Caki2 (cell line): Measurements from ENCODE around the gene RPL18. TPM values are rescaled to one million over a fixed set of nuclear protein-coding genes. Genes with fewer than 3 reads are reported as not detected.
"Not testable (repeated sequence)": the region's sequence is repeated elsewhere in the genome, so short reads cannot be mapped to it uniquely, and the experiment has no call there.

Experiments
- DNase-seq: peaks from one replicate; pipeline ENCODE4 v3.0.0-alpha.2; 2015; ENCODE audit warnings: low read depth
- in situ Hi-C: cut with HindIII; loops from 2 replicates; pipeline ENCODE4 v1.10.0; 2016; ENCODE audit warnings: low sequenced_read_pairs, low pct_unique_long_range_greater_than_20kb, mixed read lengths
- total RNA-seq: library from RNA; depleted of rRNA; stranded (reverse); fragments of >200 nt; shearing (Covaris generic); gene quantifications from 2 replicates; pipeline ENCODE4 v1.2.3, GENCODE V29; 2014; ENCODE audit warnings: low replicate concordance; rRNA removed

The RPL18 gene
- 2,144 and 2,176 TPM in 2 replicates for total RNA-seq

DNA sequence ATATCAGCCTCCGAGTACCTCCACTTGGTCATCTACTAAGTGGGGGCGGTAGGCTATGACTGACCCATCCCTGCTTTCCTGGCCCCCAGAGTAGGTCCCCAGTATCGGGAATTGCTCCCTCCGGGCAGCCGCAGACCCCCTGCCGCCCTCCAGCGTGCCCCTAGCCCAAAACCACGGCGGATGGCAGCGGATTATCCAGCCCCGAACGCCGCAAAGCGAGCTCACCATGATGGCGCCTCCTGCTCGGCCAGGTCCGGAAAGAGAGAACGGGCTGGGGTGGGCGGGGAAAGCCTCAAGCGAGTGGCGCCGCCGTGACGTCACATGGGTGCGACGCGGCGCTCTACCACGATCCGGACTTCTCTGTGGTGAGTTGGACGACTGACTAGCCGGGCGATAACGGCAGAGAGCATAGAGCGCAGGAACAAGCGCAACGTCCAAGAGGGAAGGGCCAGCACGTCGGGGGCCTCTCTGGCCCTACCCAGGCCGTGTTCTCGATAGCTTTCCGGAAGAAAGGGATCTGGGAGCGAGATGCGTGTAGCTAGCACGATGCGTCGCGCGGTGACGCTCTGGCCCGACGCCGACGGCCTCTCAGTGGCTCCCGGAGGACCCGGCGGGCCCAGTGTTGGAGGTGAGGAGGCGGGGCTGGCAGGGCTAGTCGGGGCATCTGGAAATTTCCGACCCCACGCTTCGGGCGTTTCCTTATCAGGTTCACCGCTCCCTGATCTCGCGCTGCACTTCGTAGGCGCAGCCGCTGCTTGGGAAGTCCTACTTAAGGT lies at the start of gene RPL18, which contains the start of gene SPHK2:
Gene RPL18 (minus strand): TSS at position 263 of the 776 bp plus-strand sequence. CDS start 35 bp downstream, at position 228.
Gene SPHK2 (plus strand): TSS at position 591 of the 776 bp plus-strand sequence. CDS start 1,009 bp downstream, outside the sequence.
- in situ Hi-C loops = no loop called here

DNA sequence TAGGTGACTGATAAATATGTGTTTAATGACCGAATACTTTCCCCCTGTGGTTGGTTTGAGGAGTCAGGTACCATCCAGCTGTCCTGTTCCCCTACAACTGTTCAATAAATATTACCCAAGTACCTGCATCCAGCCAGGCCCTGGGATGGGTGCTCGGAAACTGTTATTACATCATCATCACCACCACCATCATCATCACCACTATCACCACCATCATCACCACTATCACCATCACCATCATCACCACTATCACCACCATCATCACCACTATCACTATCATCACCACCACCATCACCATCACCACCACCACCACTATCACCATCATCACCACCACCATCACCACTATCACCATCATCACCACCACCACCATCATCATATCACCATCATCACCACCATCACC lies 49.8 kb upstream of the RPL18 start:
- in situ Hi-C loops = no loop called here
- DNase-seq = no peak

More for the DNA sequence above, at the start of gene RPL18, which contains the start of gene SPHK2:
- DNase-seq = peak; percentile 100

DNA sequence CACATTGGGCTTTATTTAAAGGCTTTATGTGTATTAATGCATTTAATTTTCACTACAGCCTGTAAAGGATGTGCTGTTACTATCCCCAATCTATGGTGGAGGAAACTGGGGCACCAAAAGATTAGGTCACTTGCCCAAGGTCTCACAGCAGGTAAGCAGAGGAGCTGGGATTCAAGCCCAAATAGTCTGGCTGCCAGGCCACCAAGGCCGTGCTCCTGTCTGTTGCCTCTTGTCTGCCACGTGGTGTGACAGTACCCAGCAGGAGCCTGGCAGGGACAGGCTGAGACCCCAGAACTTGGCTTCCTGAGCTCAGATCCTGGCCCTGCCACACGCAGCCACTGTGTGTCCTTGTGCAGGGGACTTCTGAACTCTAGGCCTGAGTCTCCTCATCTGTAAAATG lies 49.4 kb upstream of the RPL18 start:
- in situ Hi-C loops = no loop called here
- no peak for DNase-seq

DNA sequence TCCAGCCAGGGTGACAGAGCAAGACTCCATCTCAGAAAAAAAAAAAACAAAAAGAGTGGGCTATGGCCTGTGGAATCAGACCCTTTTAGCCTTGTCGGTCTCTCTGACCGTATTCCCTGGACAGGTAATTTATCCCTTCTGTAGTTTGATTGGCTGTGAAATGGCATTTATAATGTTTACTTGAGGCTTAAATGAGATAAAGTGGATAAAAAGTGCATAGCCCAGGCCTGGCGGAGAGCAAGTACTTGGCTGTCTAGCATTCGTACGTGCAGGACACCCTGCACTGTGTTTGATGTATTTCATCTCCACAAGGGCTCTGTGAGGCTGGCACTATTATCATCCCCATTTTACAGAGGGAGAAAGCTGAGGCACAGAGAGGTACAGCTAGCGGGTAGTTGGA lies 46.8 kb upstream of the RPL18 start:
- DNase-seq = no peak
- in situ Hi-C loops = no loop called here

DNA sequence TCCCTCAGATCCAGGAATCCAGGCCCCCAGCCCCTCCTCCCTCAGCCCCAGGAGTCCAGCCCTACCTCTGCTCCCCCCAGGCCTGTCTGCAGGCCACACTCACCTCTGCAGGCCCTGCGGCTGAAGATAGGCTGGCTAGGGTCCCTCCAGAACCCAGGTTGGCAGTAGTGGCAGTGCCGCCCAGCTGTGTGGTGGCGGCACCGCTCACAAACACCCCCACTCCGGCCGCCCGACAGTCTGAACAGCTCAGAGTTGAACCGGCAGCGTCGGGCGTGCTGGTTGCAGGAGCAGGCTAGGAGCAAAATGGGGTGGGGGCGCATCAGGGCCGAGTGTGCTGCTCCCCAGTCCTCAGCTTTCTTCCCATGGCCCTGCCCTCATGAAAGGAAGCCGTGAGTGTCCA lies 45.5 kb upstream of the RPL18 start:
- in situ Hi-C loops = no loop called here
- DNase-seq = no peak

DNA sequence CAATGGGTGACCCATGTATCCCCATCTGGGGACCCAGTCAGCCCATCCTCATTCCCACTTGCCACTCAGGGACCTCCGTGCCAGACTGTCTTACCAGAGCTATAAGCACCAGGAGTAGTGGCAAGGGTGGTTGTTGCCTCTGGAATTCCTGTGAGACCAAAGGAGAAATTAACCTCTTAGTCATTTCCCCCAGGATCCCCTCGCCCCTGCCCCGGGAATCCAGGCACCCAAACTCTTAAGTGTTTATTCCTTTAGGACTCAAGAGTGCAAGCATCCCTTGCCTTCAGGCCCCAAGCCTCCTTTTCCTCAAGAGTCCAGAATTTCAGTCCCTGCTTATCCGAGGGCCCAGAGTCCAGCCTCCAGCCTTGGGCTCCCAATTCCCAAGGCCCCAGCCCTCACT lies 44.7 kb upstream of the RPL18 start:
- DNase-seq = no peak
- in situ Hi-C loops = no loop called here

DNA sequence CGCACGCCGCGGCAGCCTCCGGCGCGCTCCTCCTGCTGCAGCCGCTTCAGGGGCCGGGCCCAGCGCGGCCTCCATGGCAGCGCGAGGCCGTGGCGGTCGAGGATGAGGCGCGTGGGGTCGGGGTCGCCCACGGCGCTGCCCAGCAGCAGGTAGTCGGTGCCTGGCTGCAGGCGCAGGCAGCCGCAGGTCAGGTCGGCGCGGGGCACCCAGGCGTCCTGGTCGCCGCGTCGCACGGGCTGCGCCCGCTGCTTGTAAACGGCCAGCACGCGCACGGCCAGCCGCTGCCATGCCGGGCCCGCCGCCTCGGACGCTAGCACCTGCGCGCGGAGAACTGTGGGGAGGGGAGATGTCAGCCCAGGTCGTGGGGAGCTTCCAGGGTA lies 42.7 kb upstream of the RPL18 start:
- DNase-seq = no peak
- in situ Hi-C loops = no loop called here

DNA sequence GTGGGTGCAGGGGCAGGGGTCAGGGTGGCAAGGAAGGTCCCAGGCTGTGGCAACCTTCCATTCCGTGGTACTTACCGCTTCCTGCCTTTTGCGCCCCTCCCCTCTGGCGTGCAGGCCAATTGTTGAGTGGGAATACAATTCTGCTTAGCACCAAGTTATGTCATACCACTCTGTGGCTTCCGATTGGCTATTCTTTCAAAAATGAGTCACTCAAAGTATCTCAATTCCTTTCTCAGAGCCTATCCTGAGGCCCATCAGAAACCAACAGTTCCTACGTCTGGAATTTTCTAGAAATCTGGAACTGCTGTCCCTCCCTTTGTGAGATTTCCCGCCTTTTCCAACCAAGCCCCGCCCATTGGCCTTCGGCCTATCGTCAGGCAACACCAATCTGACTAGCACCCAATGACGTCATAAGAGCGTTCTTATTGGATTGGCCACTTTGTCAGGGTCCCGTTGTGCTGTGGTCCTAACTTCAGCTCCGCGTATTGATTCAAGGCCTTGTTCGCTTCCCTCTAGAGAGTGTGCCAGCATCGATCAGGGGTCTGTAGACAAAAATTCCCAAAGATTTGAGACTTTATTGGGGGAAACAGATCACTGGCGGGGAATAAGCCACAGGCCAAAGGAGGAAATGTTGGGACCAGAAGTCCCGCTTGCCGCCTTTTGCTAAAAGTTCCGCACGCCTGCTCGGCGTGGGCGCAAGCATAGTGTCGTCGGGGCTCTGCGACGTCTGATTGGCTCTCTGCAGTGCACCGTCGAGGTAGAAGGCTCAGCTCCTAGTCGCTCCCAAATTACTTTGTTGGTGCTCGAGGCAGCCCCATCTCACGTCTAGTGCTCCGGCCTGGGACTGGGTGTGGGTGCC lies 42.1 kb upstream of the RPL18 start:
- DNase-seq = peak; percentile 95
- in situ Hi-C loops = no loop called here

DNA sequence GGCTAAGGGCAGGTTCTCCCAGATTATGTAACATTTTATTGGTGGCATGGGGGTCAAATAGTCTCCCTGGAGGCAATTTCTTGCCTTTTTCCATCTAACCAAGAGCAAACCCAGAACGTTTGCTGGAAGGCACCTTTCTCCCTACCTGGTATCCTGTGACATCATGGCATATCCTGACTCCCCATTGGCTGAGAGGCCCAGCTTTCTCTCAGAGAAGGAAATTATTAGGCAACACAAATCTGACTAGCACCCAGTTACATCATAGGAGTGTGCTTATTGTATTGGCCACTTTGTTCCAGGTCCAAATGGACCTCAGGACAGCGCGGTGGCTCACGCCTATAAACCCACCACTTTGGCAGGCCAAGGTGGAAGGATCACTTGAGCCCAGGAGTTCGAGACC lies 40.8 kb upstream of the RPL18 start:
- DNase-seq = no peak
- in situ Hi-C loops = no loop called here

DNA sequence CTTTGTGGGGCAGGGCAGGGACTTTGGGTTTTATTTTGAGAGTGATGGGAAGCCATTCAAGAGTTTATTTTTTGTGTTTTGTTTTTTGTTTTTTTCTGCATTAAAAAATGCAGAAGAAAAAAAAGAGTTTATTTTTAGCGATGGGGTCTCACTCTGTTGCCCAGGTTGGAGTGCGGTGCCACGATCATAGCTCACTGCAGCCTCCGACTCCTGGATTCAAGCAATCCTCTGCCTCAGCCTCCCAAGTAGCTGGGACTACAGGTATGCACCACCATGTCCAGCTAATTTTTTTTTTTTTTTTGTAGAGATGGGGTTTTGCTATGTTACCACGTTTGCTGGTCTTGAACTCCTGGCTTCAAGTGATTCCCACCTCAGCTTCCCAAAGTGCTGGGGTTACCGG lies 39.5 kb upstream of the RPL18 start:
- no peak for DNase-seq

DNA sequence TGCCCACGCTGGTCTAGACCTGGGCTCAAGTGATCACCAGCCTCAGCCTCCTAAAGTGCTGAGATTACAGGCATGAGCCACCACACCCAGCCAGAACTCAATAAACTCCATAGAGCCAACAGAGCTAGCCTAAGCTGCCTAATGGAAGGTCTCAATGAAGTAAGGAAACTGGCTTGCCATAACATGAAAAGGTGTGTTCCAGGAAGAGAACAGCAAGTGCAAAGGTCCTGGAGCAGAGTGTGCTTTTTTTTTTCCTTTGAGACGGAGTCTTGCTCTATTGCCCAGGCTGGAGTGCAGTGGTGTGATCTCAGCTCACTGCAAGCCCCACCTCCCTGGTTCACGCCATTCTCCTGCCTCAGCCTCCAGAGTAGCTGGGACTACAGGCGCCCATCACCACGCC lies 38.9 kb upstream of the RPL18 start:
- in situ Hi-C loops, DNase-seq: not testable (repeated sequence)

More for the DNA sequence above, 39.5 kb upstream of the RPL18 start:
- in situ Hi-C loops = no loop called here

DNA sequence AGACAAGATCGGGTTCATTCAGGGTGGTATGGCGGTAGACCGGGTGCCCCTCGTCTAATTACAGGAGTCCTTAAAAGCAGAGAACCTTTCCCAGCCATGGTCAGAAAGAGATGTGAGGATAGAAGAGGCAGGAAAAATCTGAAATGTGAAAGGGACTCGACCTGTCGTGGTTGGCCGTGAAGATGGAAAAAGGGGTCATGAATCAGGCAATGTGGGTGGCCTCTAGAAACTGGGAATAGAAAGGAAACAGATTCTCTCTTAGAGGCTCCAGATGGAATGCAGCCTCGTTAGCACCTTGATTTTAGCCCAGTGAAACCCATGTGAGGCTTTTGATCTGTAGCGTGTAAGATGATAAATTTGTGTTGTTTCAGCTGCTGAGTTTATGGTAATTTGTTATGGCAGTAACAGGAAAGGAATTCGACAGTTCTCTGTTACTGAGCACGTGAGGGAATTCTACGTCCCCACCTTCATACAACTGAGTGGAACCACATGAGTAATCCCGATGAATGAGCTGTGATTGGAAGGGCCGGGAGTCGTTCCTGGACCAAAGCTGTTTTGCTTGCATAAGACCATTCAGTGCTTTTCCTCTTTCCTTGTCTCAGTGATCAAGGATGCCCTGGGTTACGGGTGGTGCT lies 38.0 kb upstream of the RPL18 start:
- in situ Hi-C loops = no loop called here
- DNase-seq = peak; percentile 95

DNA sequence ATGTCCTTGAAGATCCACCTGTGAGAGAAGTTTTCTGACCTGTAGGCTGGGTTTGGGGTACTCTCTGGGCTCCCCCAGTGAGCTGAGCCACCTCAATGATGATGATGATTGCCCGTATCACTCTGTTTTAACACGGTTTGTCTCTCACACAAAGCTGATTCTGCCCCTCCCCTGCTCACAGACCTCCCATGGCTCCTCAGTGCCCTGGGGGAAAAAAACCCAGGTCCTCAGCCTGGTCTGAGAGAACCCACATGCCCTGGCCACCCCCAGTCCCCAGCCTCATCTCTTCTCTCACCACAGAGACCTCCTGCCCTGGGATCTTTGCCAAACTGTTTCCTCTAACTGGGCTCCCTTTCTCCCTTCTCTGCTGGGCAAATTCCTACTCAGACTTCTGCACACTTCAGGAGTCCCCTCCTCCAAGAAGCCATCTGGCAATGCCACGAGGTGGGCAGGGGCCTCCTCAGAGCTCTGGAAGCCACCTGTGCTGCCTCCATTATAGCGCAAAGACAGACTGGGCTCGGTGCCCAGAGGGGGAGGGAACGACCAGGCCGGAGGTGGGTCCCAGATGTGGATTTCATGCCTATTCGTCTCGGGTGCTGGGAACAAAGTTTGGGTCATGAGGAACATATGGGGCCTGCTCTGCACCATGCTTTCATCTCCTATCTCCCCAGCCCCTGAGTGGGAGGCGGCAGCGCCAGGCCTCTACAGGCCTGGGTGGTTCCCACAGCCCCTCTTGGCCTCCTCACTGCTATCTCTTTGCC lies 35.5 kb upstream of the RPL18 start:
- no peak for DNase-seq
- in situ Hi-C loops = no loop called here

DNA sequence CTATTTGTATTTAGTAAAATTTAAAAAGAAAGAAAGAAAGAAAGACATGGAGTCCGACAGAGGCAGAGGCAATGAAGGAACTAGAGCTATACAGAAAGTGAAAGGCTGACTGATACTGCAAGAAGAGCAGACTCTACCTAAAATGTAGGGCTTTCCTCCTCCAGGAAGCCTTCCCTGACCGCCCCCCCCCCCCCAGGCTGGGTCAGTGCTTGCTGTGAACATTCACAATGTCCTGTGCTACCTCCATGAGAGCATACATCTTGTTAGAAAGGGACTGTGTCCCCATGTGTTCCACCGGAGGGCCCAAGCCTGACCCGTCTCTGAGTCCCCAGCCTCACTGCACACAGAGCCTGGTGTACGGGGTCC lies 32.7 kb upstream of the RPL18 start:
- in situ Hi-C loops = no loop called here
- DNase-seq = no peak

DNA sequence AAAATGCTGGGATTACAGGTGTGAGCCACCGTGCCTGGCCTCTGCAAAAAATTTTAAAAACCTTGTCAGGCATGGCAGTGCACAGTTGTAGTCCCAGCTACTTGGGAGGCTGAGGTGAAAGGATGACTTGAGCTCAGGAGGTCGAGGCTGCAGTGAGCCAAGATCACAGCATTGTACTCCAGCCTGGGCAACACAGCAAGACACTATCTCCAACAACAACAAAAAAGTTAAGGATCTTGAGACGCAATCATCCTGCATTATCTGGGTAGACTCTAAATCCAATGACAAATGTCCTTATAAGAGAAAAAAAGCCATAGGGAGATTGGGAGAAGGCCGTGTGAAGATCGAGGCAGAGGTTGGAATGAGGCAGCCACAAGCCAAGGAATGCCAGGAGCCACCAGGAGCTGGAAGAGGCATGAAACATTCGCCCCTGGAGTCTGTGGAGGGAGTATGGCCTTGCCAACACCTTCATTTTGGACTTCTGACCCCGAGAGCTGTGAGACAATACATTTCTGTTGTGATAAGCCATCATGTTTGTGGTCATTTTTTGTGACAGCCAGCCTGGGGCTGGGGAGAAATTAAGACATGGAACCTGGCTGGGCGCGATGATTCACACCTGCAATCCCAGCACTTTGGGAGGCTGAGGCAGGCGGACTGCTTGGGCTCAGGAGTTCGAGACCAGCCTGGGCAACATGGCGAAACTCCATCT lies 32.1 kb upstream of the RPL18 start:
- in situ Hi-C loops = no loop called here
- no peak for DNase-seq

DNA sequence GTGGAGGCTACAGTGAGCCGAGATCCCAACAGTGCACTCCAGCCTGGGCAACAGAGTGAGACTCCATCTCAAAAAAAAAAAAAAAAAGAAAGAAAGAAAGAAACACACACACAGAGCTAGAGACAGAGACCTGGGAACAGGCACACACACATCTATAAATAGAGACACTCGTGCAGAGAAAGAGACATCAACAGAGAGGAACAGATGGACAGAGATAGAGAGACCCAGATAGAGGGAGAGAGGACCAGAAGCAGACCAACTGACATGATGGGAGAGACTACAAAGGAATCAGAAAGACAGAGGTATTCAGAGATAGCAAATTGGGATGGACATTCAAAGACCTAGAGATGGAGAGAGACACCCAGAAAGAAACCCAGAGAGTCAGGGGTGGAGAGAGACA lies 29.2 kb upstream of the RPL18 start:
- in situ Hi-C loops = no loop called here

DNA sequence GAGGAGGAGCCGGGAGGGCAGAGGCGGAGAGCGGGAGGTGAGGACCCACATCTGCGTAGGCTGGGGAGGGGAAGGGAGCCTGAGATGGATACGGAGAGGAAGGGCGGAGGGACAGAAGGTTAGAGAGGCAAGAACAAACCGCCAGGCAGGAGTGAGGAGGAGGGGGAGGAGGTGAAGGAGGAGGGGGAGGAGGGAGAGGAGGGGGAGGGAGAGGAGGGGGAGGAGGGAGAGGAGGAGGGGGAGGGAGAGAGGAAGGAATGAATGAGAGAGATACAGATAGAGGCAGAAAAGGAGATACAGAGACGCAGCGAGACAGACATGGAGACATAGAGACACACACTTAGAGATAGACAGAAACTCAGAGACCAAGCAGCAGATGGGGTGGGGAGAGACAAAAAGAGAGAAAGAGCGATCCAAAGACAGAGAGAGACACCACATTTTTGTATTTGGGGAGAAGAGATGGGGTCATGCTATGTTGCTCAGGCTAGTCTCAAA lies 27.8 kb upstream of the RPL18 start:
- no peak for DNase-seq
- in situ Hi-C loops = no loop called here

More for the DNA sequence above, 29.2 kb upstream of the RPL18 start:
- DNase-seq = no peak
